GM10847 (cell line): ENCODE results near the gene TAS2R40.

Experiments used
- POLR2A ChIP-seq: IDR thresholded peaks from 2 replicates; pipeline ENCODE4 v1.6.1; 2011; ENCODE audit not compliant: insufficient read length; ENCODE audit errors: extremely low read depth

The TAS2R40 gene

GRCh38 chr7:143257501-143257900 is 35.7 kb downstream of the TAS2R40 start:
- no peak for TF ChIP-seq POLR2A

GRCh38 chr7:143258831-143259230 is 37.0 kb downstream of the TAS2R40 start:
- no peak for TF ChIP-seq POLR2A

- TF ChIP-seq POLR2A: no peak
These were observed 37.9 kb downstream of the TAS2R40 start for GRCh38 chr7:143259765-143260164.

- no peak for TF ChIP-seq POLR2A
These were observed 40.1 kb downstream of the TAS2R40 start for GRCh38 chr7:143261901-143262300.

DNA sequence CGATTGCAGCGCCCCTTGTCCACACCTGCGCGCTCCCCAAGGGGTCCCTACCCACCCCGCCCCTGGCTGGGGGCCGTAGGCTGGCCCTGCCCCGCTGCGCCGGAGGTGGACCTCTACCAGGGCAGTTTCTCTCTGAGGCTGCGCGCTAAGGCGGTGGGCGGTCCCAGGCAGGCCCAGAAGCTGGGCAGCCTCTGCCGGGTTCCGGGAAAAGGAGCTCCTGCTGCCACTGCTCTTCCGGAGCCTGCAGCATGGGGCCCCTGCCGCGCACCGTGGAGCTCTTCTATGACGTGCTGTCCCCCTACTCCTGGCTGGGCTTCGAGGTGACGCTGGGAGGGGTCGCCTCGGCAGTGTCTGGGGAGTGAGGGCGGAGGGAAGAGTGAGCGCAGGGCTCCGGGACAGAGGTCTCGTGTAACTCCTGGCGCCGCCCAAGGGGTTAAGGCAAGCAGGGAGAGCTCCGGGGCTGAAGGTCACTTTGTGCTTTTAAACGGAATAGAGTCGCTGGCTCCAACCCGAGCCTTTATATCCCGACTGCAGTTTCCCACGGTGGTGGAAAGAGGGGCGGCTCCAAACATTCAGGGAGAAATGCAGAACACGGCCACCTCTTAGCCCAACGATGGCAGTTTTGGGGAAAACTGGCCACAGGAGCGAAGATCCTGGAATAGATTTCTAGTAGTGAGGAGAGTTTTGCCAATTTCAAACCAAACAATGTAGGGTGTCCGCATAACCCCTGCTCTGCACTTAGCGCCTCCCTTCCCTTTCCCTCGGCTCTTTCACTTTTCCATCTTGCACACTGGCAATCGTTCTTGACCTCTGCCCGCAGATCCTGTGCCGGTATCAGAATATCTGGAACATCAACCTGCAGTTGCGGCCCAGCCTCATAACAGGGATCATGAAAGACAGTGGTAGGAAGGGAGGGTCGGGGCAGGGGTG is 41.7 kb downstream of the TAS2R40 start, which contains the start of gene GSTK1:
Gene GSTK1 (plus strand): TSS at position 176 of the 930 bp plus-strand sequence. CDS start 73 bp downstream, at position 249.
- peak; percentile 96 for TF ChIP-seq POLR2A

- no peak for TF ChIP-seq POLR2A
These were observed 43.3 kb downstream of the TAS2R40 start for GRCh38 chr7:143265017-143265693.

GRCh38 chr7:143269251-143269650 is 47.4 kb downstream of the TAS2R40 start:
- TF ChIP-seq POLR2A: no peak

DNA sequence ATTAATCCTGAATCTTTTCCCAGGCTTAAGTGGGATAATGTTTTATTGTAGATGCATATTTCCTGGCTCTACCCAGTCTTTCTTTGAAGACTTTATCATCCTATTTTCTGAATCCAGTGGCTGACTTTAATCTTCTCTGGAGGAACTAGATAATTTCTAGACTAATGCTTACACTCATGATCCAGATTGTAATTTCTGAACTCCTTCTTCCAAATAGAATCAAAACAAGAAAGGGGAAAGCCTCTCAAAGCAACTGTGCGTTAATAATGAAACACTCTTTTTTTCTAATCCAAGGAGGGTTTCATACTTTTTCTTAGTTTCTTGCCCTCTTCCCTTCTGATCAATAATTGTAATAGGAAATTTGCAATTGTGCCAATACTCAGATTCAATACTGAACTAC is 49.4 kb downstream of the TAS2R40 start:
- no peak for TF ChIP-seq POLR2A
